Activated CD4-positive, alpha-beta T cell treated with anti-CD3 and anti-CD28 coated beads, Interleukin-2, amount 50 U/mL, for 16 hours (primary cell): ENCODE data around the gene BRD3OS.

Experiments used
- DNase-seq: peaks from one replicate; pipeline ENCODE4 v3.0.0-alpha.2; 2020

Gene BRD3OS

DNA sequence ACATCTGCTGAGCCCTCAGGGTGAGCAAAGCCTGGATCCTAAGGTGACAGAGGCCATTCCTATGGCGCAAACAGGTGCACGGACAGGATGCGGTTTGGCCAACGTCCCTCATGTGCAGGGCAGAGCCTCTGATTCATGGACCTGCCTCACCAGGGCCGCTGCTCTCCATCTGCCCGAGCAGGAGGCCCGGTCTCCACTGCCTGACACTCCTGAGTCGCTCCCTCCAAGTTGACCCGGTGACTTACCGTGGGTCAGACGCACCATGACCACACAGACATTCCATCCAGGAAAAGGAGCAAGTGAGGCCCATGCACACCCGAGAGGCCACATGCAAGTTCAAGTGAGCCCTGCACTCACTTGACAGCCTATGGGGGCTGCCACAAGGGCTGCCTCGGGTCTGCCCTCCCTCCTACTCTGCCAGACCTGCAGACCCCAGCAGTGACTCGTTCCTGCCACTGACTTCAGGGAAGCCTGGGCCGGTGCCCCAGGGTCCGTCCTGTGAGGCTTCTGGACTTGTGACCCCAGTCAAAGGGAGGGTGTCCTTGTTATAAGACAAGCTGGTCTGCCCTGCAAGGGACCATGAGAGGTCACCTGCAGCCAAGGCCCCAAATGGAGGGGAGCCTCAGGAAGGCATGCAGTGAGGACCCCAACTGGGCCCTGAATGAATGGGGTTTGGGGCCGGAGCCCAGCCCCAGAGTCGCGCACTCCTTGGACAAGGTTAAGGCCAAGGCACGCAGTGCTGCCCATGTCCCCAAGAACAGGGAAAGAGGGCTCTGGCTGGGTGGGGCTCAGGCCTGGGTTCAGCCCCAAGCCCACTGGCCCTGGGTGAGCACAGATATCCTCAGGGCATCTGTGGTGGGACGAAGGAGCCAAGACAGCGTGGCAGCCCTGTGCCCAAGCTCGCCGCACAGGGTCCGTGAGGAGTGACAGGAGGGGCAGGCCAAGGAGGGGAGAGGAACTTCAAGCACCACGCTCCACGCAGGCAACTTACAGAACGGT, 10.1 kb downstream of the BRD3OS start:
- DNase-seq: no peak

DNA sequence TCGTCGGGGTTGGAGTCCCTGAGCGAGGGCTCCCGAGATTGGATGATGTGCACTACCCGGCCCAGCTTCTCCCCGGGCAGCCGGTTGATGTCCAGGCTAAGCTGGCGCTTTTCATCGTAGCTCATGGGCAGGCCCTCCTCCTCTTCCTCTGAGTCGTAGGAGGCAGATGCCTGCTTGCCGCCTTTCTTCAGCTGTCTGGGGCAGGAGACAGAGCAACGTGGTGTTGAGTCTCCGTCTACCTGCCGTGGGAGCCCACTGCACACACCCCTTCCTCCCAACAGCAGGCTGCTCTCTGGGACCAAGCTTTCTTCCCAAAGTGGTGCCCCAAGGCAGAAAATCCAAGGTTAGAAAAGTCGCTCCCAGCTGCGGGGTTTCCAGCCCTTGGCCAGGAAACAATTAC, 10.8 kb downstream of the BRD3OS start:
- DNase-seq: no peak

DNA sequence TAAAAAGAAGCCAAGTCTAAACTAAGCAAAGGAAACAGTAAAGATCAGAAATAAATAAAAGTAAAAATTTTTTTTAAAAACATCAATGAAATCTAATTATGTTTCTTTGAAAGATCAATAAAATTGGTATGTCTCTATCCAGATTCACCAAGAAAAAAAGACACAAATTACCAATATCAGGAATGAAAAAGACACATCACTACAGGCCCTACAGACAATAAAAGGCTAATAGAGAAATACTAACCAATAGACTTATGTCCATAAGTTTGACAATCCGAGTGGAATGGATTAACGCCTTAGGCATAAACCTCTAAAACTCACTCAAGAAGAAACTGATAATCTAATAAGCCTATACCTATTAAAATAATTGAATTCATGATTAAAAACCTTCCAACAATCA, 12.4 kb downstream of the BRD3OS start:
- DNase-seq: no peak

DNA sequence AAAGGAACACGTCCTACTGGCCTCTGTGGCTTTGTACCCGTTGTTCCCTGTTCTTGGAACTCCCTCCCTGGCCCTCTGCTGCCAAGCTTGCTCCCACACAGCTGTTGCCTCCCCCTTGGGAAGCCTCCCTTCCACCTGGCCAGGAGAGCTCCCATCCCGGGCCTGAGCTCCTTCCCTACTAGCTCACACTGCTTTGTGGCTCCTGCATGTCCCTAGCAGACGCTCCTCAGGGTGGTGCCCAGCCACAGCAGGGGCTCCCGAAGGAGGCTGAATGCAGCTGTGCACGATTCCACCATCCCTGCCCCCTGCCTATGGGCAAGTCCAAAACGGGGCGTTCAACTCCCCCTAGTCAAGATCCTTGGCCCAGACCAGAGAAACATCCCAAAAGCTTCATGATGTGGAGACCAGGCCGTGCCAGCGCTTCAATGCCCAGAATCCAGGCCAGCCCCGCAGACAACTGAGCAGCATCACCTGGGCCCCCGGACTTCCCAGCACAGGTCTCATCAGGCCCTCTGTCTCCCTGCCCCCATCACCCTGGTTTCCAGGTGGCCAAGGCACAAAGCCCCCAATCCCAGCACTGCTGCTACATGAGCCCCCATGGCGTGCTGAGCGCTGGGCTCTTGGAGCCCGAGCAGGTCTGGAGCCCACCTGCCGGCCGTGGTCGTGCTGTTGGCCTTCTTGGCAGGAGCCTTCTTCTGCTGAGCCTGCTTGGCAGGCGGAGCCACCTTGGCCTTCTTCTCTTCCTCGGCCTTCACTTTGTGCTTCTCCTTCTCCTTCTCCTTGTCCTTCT, 14.3 kb downstream of the BRD3OS start:
- no peak for DNase-seq

DNA sequence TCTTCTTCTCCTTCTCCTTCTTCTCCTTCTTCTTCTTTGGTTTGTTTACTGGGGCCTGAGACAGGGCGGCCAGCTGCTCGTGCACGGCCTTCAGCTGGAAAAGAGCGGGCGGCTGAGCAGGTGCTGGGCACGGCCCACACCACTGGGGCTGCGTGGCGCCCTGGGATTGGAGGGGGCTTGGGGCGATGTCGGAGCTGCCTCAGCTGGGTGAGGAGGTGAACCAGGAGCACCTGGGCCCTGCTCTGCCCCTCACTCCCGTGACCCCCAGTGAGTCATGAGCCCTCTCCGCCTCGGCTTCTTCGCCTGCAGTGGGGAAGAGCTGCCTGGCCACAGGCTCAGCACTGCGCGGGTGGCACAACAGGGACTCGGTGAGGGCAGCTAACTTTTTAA, 14.9 kb downstream of the BRD3OS start:
- no peak for DNase-seq

DNA sequence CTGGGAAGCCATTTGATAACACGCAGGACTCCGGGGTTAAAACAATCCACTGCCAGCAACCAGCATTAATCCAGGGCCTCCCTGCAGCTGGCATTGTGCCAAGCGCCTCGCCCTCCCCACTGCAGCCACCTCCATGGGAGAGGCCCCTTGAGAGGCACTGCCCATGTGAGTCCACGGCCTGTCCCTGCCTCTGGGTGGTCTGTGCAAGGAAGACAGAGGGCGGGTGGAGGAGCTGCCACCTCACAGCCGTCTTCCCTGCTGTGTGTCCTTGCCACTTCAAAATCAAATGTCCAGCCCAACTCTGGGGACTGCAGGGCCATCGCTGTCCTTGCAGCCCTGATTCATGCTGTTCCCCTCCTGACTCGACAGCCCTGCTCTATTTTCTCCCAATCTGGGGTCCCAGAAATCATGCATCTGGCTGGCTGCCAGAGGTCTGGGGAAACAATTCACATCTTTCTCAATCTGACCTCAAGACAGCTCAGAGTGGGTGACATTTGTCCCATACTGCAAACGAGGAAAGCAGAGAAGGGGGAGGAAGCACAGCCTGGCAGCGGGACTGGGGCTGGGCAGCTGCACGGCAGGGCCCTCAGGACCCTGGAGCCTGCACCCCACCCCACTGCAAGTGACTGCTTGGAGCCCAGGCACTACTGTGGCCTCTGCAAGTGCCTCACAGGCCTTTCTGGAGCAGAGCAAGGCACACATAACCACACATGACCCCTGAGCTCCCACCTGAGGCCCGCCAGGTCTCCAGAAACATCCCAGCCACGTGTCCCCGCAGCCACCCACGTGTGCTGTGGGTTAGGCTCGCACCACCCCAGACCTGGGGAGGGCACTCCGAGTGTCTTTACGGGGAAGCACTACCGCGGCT, 15.7 kb downstream of the BRD3OS start:
- DNase-seq: no peak

DNA sequence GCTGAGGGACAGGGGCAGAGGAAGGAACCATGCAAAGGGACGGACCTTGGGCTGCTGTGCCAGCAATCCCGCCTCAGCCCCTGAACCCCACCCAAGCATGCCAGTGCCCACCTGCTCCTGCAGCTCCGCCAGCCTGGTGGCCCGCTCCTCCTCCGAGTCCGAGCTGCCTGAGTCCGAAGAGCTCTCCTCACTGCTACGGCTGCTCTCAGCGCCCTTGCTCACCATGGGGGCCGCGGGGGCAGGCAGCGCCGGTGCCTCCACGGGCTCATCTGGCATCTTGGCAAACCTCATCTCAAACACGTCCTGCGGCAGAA, 16.3 kb downstream of the BRD3OS start:
- DNase-seq: no peak

DNA sequence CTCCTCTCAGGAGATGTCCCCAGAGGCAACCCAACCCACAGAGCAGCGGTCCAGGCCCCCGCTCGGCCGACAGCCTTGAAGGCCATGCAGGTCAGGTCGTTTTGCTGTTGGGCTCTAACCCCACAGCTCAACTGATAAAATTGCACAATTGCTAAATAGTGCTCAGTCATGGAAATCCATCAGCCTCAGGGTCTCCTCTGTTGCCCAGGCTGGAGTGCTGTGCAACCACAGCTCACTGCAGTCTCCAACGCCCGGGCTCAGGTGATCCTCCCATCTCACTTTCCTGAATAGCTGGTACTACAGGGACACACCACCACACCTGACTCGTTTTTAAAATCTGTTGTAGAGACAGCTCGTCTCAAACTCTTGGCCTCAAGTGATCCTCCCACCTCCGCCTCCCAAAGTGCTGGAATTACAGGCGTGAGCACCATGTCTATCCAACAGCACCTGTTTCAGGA, 18.3 kb downstream of the BRD3OS start:
- DNase-seq: no peak

DNA sequence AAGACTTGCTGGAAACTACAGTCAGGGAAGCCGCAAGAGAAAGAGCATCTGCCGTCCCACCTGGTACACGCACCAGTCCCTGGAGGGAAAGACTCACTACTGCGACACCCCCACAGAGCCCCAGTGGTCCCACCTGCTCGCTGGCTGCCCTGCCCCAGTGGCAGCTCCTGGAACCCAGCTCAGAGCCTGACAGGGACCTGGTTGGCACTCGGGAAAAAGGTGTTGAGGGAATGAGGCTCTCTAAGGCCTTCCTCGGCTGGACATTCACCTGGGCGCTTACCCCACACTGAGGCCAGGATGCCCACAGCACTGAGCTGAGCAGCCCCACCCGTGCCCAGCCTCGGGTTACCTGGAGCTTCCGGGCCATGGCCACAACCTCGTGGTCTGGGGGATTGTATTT, 19.7 kb downstream of the BRD3OS start:
- no peak for DNase-seq

DNA sequence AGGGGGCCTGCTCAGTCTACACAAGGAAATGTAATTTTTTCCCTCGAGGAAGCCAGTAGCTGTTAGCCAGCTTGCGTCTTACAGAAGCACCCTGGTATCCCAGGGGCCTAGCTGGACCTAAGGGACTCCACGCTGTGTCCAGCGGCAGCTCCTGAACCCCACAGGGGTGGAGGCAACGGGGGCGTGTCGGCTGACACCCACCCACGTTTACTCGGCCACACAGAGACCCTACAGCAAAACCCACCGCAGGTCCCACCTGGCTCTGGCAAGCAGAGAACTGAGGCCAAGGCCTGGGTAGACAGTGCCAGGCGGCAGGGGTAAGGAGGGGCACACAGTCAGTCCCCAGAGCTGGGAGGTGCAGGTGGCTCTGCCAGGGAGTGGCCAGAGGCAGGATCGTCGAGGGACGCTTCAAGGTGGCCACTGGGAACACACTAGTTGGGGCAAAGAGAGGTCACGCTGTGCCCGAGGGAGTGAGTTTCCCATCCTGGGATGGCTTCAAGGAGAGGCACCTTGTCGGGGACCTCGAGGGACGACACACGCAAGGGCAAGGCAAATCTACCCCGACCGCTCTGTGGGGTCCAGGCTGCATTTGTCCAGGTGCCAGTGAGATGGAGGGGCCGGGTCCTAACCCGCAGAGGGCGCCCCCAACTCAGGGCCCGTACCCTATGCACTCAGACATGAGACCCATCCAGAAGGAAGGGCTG, 20.7 kb downstream of the BRD3OS start:
- no peak for DNase-seq

DNA sequence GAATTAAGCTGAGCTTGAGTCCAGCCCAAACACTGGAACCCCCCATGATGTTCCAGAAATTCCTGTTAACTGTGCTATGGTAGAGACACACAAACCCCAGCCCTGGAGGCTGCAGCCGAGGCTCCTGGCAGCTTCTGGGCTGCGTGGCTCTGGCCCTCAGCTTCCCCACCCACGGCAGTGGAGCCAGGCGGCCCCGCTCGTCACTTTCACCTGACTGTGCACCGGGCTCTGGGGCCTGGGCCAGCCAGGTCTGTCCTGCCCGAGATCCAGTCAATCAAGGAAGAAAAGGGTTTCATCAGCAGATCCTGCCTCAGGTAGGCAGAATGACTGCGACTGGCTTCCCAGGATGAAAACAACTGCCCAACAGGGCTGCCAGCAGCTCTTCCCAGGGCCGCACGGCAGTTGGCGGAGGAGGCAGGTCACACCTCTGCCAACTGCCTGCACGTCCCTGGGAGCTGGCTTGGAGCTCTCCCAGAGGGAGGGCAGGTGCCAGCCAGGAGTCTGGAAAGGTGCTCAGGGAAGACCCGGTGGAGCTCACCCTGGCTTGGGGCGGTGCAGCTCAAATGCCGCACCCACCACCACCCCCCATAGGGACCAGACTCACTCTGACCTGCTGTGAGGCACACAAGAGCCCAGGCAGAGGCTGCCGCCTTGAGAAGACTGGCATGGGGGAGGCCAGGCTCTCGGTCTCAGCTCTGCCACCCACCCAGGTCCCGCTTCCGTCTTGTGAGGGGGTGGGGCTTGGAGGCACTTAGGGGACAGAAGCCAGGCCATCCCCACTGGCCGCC, 21.8 kb downstream of the BRD3OS start:
- no peak for DNase-seq

DNA sequence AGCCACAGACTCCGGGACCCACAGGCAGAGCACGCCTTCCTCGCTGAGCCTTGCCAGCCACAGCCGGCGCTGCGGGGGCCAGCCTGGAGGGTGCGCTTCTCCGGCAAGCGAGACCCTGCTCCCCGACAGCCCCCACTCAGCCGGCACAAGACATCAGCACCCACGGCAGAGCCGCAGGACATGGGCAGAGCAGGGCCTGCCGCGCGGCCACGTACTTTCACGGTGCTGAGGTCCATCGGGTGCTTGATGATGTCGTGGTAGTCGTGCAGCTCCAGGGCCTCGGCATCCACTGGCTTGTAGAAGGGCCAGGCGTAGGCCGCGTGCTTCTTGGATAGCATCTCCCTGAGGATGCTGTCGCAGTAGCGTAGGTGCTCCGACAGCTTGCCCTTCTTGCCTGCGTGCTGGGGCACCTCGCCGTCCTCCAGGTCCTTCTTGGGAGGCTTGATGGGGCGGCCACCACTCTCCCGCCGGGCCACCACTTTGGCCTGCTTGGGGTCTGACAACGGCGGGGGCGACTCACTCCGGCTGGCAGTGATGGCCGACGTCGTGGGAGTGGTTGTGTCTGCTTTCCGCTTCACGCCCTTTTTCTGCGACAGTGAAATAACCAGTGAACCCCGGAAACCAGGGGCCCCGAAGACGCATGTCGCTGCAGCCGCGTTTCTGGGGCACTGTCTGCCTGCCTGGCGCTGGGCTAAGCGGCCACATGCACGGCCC, 22.7 kb downstream of the BRD3OS start:
- no peak for DNase-seq

DNA sequence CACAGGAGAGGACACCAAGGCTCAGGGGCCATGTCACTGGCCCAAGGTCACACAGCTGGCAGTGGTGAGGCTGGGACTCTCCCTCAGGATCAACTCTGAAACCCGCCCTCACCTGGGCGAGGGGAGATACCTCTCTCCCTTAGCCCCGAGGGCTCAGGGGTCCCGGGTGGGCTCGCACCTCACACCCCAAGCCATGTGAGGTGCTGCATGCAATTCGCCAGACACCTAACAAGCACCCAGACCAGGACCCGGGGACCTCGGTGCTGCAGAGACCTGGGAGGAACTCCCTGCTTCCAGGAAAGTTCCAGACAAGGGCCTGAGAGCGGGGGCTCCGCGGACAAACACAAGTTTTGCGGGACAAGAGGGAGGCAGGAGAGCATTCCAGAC, 23.3 kb downstream of the BRD3OS start:
- no peak for DNase-seq

DNA sequence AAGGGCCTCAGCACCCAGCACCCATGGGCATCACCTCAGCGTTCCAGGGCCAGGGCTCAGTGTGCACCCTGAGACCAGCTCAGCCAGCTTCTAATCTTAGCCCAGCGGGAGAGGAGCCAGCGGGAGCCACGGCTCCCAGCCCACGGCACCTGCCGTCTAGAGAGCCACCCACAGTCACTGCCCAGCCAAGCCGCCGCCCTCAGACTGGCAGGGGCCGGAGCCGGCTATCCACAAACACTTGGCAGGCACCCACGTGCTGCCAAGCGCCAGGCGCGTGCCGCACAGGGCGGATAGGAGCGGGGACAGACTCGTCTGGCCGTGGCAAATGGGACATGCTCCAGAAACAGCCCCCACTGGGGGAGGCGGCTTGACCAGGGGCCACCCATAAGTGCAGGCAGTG, 24.0 kb downstream of the BRD3OS start:
- DNase-seq: no peak

DNA sequence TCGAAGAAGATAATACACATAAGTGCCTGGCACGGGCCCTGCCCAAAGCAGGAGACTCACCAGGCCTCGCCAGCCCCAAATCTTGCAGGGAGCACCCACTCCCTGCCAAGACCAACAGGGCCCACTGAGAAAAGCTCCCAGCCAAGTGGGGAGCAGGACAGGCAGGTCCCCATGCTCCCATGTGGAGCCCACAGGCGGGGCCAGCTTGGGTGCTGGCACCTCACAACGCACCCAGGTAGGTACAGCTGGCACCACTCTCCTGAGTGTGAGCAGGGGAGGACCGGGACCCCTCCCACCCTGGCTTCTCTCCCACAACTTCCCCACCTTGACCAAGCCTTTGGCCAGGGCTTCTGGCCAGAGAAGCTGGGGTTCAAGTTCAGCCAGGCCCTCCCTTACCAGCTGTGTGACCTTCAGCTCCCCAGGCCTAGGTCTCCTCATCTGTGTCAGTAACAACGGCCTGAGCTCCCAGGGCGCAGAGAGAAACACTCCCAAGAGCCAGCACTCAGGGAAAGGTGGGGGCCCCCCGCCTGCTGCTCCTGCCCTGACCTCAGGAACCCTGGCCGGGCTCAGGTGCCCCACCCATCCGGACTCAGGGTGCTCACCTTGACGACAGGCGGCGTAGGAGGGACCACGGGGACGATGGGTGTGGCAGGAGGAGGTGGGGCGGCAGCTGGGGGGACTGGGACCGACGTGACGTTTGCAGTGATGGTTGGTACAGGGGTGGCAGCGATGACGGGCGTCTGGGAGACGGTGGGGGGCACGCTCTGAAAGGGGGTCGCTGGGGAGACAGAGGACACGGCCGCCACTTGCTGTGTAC, 24.7 kb downstream of the BRD3OS start:
- DNase-seq: no peak

DNA sequence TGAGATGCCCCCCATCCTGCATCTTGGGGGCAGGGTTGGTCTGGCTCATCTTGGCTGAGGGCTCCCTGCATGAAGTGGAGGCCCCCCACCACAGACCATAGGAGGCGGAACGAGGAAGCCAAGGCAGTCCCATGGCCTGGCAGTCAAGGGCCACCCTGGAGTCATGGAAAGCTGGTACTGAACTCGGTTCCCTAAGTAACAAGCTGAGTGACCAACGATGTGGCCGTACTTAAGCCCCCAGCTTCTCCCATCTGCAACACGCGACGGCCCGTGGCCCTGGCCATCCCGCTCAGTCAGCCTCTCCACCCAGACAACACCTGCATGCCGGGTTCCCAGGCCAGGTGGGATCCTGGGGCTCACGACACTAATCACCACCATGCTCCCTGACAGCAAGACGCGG, 25.4 kb downstream of the BRD3OS start:
- DNase-seq: no peak

DNA sequence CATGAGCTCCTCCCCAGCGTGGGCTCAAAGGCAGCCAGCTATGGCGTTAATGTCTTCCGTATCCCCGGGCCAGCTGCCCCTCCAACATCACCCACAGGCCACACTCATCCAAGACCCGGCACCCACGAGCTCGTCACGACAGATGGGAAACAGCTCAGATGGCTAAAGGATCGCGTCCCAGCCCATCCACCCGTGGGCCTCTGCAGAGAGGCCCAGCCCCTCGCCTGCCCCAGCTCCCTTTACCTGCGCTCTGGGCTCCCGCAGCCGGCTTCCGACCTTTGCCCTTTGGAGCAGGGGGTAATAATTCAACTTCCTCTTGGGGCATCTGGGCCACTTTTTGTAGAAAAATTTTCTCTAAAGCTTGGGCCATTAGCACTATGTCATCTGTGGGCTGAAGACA, 26.0 kb downstream of the BRD3OS start:
- no peak for DNase-seq

DNA sequence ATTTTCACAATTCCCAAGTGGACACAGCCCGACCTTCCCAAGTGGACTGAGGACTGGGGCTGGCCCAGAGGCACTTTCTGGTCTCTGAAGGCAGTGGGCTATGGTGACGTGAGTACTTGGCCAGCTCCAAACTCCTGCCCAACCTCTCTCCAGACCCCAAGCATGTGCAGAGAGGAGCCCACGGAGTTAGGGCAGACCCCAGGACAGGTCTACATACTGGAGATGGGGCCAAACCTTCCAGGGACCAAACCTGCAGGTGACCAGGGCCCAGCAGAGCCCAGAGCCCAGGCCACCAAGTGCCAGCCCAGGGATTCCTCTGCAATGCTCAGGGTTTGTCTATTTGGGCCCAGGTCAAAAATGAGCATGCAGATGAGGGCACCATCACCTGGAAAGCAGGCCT, 27.2 kb downstream of the BRD3OS start:
- no peak for DNase-seq

DNA sequence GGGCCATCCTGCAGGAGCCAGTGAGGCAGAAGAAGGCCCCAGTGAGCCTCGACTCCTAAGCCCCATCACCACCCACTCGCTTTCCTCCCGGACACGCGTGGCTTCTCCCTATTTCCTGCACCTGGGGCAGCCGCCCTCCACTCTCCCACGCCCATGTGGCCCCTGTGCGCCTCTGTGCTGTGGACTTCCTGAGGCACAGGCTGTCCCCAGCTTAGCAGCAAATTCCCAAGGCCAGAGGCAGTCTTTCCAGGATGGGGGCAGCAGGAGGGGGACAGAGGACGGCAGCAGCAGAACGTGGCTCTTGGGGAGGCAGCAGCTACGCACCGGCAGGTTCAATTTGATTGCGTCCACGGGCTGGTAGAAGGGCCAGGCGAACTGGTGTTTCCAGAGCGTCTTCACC, 27.7 kb downstream of the BRD3OS start:
- DNase-seq: no peak

DNA sequence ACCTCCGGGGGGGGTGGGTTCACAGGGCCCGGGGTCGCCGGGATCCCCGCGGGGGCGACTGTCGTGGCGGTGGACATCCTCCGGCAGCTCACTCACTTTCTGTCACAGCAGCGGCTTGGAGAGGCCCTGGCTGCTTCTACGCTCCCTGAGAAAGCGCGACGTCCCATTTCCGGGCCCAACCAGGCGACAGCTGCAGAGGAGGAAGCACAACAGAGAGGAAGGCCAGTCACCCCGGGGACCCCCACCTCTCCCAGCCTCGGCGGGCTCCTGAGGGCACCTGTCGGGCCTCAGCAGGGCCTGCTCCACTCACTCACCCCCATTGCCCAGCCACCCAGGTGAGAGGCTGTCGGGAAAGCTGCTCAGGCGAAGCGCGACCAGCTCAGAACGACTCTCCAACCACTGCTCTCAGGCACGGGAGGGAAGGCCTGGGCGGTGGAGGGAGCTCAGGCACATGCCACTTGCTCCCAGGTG, 28.2 kb downstream of the BRD3OS start:
- no peak for DNase-seq
